ENCODE results near the gene STRN3. TPM values are rescaled to one million over a fixed set of nuclear protein-coding genes. Genes with fewer than 3 reads are reported as not detected.
"Not testable (repeated sequence)": the region's sequence is repeated elsewhere in the genome, so short reads cannot be mapped to it uniquely, and the experiment has no call there.

Gene STRN3
- total RNA-seq, 1 donor from 2014 or later = 45.7 TPM

DNA sequence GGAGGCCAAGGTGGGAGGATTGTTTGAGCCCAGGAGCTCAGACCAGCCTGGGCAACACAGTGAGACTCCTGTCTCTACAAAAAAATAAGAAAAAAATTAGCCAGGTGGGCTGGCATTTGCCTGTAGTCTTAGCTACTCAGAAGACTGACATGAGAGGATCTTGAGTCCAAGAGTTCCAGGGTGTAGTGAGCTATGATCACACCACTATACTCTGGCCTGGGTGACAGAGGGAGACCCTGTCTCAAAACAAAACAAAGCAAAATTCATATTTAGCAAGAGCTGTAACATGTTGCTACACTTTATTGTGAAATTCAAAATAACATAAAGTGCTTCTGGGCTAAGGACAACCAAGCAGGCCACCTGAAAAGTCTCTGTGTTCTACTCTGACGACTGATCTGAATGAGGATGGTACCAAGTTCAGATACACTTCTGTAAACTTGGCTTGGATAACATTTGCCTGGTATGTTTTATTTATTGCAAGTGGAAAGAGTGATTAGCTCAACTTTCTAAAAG, 11.6 kb upstream of the STRN3 start:
- no peak for DNase-seq (ENCODE audit: low read depth in 2 of 2)

DNA sequence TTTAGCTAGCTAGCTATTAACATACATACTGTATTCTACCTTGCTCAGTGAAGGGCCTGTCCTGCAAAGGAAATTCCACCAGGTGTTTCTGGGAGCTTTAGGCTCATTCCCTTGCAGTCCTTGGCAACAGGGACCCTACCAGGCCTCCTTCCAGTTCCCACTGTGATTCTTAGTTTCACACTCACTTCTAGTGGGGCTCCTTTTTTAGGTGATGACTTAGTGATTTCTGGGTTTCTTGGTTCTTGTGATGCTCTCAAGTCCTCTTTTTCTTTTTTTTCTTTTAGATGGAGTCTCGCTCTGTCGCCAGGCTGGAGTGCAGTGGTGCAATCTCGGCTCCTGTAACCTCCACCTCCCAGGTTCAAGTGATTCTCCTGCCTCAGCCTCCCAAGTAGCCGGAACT, 10.4 kb upstream of the STRN3 start:
- no peak for DNase-seq (ENCODE audit: low read depth in 2 of 2)

GRCh38 chr14:31030469-31030868, 4.3 kb upstream of the STRN3 start:
- no peak for DNase-seq (ENCODE audit: low read depth in 2 of 2)

- no peak for DNase-seq (ENCODE audit: low read depth in 2 of 2)
These were observed 3.1 kb upstream of the STRN3 start for GRCh38 chr14:31029016-31029970.

DNA sequence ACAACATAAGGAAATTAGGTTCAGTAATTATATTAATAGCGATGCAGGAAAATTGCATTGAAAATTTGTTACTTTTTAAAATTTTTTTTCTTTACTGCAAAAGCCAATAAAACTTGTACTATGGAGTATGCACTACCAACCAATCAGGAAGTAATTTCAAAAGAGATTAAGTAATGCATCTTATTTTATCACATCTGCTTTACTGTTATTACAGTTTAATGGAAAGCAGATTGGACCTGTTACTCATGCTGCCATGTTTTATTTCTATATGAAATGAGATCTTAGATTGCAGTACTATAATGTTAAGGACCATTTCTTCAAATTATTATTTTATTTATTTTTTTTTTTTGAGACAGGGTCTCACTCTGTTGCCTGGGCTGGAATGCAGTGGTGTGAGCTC, 1.7 kb upstream of the STRN3 start:
- DNase-seq (ENCODE audit: low read depth in 2 of 2) = no peak

DNA sequence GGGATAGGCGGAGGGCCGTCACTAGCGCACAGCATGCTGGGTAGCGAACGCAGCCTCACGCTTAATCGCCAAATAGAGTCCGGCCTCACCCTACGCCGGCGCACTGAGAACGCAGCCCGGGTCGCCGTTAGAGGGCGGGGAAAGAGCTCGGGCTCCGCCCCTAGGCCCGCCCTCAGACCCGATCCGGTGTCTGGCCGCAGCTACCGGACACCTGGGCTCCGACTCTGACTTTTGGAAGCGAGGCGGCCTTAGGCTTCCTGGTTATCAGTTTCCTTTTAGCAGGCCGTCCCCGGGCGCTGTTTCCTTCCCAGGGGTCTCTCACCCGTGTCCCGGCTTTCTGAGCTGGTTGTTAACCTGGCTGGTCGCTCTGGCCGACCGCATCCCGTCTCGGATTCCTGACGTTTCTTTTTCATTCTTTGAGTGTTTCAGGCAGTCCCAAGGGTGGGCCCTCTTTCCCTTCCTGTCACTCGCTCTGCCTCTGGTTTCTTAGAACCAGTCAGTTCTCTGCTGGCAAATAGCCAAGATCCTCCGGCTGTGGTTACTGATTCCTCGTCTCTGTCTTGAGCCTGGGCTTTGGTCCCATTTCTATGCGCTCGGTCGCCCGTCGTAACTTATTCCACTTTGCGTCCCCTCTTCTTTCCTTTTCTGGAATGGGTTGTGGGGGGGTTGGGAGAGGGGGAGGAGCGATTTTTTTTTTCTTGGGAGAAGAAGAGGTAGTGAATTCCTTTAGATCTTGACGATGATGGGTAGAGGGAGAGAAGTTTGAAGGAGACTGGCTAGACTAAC, 464 bp upstream of the STRN3 start:
- DNase-seq (ENCODE audit: low read depth in 2 of 2) = peak; percentile 94 to 98

- DNase-seq (ENCODE audit: low read depth in 2 of 2) = peak in 1 of 2 donors; percentile 12
These were observed 657 bp downstream of the STRN3 start, which contains the start of gene AP4S1 for GRCh38 chr14:31025367-31026076. Gene AP4S1, plus strand, starts transcription at chr14:31025649. Its CDS starts 40,548 bp downstream, at chr14:31066197.

DNA sequence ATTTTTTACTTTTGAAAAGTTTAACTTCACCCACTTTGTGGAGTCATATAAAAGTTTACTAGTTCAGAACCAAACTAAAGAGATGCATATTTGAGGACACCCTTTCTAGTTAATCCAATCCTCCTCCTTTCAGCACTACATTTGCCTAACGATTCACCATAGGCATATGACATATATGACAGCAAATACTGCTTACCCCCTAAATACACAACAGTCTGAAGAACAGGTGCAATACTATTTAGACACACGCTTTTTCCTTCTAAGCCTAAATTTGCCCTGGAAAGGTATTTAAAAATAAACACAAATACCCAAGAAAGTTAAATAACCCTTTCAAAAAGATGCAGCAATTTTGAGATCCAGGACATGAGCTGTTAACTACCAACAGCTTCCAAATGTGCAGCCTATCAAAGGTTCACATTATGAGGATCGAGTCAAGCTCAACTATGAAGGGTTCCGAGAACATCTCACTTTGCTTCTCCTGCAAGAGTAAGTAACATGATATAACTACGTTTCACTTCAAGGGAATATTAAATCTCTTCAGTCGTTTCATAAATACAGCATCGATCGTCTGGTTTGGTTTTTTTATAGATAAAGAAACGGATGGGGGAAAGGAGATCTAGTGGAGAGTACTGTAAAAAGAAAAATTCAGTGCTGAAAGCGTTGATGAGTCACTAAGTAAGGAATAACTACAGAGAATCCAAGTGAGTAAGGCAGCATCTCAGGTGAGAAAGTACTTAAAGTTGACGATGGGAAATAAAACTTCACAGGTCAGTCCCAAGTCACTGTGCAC, 1.4 kb downstream of the STRN3 start:
- DNase-seq (ENCODE audit: low read depth in 2 of 2) = peak in 1 of 2 donors; percentile 39

DNA sequence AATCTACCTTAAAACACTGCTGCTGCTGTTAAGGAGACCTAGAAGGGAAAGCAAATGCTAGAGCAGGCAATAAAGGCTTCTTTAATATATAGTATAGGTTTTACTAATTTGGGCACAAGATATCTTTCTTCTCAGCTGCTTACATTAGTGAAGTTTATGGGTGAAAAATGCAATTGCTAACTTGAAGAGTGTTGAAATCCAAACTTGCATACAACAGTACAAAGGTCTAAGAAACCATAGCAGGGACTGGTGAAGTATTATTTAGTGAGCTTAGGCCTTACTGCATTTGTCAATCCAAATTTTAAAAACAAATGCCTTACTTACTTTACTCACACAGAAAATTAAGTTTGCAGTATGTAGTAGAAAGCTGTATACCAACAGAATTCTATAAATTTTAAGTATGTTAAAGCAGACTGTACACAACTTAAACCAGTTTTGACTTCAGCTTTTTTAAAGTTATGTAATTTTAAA, 2.1 kb downstream of the STRN3 start:
- no peak for DNase-seq (ENCODE audit: low read depth in 2 of 2)

- DNase-seq (ENCODE audit: low read depth in 2 of 2) = no peak
These were observed 3.8 kb downstream of the STRN3 start for GRCh38 chr14:31022386-31022785.

GRCh38 chr14:31021576-31021949, 4.6 kb downstream of the STRN3 start:
- DNase-seq (ENCODE audit: low read depth in 2 of 2) = no peak

GRCh38 chr14:31020834-31021575, 5.2 kb downstream of the STRN3 start:
- no peak for DNase-seq (ENCODE audit: low read depth in 2 of 2)

DNA sequence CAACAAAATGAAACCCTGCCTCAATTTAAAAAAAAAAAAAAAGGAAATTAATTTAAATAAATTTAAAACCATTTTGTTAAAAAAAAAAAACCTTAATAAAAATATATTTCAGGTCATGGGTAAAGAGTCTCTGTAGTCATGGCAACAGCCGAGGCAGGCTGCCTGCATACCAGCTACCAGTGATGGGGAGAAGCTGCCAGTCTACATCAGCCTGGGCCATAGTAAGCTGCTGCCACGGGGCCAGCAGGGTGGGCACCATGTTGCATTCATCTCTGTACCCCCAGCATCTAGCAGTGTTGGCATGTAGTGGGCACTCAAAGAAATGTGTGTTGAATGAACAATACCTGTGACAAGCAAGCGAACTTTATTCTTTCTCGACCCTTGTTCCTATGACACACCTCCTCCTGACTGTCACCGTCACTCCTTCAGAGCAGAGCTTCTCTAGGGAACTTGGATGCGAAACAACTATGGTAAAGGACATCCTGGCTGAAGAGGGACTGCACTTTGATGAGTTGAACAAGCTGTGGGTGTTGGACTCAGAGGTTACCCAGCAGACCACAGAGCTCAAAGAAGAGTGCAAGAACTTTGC, 8.0 kb downstream of the STRN3 start:
- DNase-seq (ENCODE audit: low read depth in 2 of 2) = no peak

DNA sequence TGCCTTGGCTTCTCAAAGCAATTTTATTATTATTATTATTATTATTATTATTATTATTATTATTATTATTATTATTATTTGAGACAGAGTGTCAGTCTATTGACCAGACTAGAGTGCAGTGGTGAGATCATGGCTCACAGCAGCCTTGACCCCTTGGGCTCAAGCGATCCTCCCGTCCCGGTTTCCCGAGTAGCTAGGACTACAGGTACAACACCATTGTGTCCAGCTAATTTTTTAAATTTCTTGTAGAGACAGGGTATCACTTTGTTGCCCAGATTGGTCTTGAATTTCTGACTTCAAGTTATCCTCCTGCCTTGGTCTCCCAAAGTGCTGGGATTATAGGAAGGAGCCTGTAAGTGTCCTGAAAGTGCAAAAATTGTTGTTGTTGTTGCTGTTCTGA, 12.3 kb downstream of the STRN3 start:
- no peak for DNase-seq (ENCODE audit: low read depth in 2 of 2)

DNA sequence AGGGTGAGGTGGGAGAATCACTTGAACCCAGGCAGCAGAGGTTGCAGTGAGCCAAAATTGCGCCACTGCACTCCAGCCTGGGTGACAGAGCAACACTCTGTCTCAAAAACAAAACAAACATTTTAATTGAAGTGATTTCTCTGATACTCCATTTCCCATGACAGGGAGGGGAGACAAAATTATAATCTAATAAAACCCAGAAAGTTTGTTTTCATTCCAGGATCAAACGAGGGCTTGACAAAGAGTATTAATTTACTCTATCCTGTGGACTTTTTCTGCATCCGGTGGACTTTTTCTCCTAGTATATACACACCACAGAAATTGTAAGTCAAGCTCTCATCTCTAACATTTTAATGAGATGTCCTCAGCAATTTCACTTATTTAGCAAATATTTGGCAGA, 15.2 kb downstream of the STRN3 start:
- no peak for DNase-seq (ENCODE audit: low read depth in 2 of 2)

DNA sequence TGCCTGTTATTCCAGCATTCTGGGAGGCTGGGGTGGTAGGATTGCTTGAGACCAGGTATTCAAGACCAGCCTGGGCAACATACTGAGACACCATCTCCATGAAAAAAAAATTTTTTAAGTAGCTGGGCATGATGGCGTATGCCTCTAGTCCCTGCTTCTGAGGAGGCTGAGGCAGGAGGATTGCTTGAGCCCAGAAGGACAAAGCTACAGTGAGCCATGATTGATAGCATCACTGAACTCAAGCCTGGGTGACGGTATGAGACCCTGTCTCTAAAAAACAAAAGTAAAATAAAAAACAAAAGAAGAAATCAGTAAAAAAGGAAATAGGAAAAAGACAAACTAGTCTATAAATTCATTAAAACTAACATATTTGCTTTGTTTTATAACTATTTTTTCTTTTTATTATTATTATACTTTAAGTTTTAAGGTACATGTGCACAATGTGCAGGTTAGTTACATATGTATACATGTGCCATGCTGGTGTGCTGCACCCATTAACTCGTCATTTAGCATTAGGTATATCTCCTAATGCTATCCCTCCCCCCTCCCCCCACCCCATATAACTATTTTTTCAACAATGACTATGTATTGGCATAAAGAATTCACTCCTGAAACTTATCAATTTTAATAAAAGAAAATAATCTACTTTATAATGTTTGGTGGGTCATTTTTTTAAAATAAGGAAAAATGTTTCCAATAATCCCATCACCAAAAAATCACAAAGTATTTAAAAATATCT, 16.2 kb downstream of the STRN3 start:
- no peak for DNase-seq (ENCODE audit: low read depth in 2 of 2)

DNA sequence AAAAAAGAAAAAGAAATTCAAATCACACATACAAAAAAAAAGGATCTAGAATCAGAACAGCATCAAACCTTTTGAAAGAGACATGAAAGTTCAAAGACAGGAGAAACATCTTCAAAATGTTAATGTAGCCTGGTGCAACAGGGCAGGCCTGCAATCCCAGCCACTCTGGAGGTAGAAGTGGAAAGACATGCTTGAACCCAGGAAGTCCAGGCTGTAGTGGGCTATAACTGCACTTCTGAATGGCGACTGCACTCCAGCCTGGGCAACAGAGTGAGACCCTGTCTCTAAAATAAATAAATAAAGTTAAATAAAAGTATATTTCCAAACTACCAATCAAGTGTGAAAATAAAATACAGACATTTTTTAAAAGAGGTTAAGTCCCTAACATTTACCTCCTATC, 19.5 kb downstream of the STRN3 start:
- DNase-seq (ENCODE audit: low read depth in 2 of 2) = no peak

DNA sequence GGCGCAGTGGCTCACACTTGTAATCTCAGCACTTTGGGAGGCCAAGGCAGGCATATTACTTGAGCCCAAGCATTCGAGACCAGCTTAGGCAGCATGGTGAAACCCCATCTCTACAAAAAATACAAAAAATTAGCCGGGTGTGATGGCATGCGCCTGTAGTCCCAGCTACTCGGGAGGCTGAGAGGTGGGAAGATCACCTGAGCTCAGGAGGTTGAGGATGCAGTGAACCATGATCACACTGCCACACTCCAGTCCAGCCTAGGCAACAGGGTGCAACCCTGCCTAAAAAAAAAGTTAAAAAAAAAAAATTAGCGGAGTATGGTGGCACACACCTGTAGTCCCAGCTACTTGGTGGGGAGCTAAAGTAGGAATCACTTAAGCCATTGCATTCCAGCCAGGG, 22.2 kb downstream of the STRN3 start:
- DNase-seq (ENCODE audit: low read depth in 2 of 2) = not testable (repeated sequence)

- DNase-seq (ENCODE audit: low read depth in 2 of 2) = no peak
These were observed 22.9 kb downstream of the STRN3 start for GRCh38 chr14:31003284-31003683.

Measured in dermis microvascular lymphatic vessel endothelial cell (primary cell).